ENCODE measurements around the gene TBCC. TPM values are rescaled to one million over a fixed set of nuclear protein-coding genes. Genes with fewer than 3 reads are reported as not detected.

TBCC gene
- total and polyA plus RNA-seq, 2 of the 8 experiments (the other 6 are each of a cell fraction or from before 2014, with no cell fraction given), result 22.7 to 25.5 TPM

GRCh38 chr6:42781546-42781795 is 35.6 kb upstream of the TBCC start:
- FAIRE-seq, result no peak
- peak overlapping the region; percentile 69 to 72 for H3K4me2 ChIP-seq (ENCODE audit: insufficient read depth in 1 of 2, low read depth in 2 of 2, low read length in 2 of 2)
- 2% methylated on average over 3 of the region's 4 CpGs; no CpG with 5 or more reads in 1 of the 2 experiments for WGBS, 2 experiments (ENCODE audit: extremely low coverage in 1 of 2, insufficient coverage in 1 of 2, insufficient read length in 1 of 2, insufficient replicate concordance in 2 of 2, low coverage in 1 of 2, low lambda C conversion rate in 2 of 2, missing lambda C conversion rate in 1 of 2)

More at GRCh38 chr6:42781546-42781795, 35.6 kb upstream of the TBCC start:
- ChIA-PET POLR2A (ENCODE audit: partially characterized antibody) (interaction anchor here (0.6 to 13.8 kb wide), 9 partner anchors 8 to 110 kb away, joined by 3 to 277 read pairs (median 15); partner anchors contain the start of genes RPL7L1 and TBCC), CTCF (ENCODE audit: partially characterized antibody) (interaction anchor here (0.6 to 1.7 kb wide), 3 partner anchors 11 to 466 kb away, joined by 3 to 6 read pairs (median 3); no protein-coding TSS in a partner anchor)
- no peak overlapping the region for H2BK15ac ChIP-seq (ENCODE audit: low read length)
- H3K9me3 ChIP-seq (ENCODE audit: insufficient read depth in 2 of 2, low read depth in 1 of 2, low read length in 1 of 2), result no peaks in the 10 kb centered on the region
- H4K20me1 ChIP-seq (replicated peaks in 1 of 2; ENCODE audit: control insufficient read depth in 1 of 2, insufficient read depth in 2 of 2, low read length in 2 of 2), result peaks cover 0 to 1% of the 10 kb centered on the region in 2 experiments
- no peaks in the 10 kb centered on the region for H3K79me1 ChIP-seq (ENCODE audit: low read depth, low read length)
- no peak overlapping the region for H4K8ac ChIP-seq (ENCODE audit: extremely low read depth, insufficient read depth, low read length)
- no peak overlapping the region for H3K4ac ChIP-seq (replicated peaks; ENCODE audit: insufficient read length, low read depth, low read length)
- H2BK120ac ChIP-seq (replicated peaks; ENCODE audit: low read depth, low read length), result no peak overlapping the region
- no peaks in the 10 kb centered on the region; the same call in 1 of the 2 replicates for H3K23me2 ChIP-seq (ENCODE audit: low read depth, low read length)
- no peak overlapping the region for H2AFZ ChIP-seq (ENCODE audit: low read length)
- peak overlapping the region in 2 of 4 experiments; percentile 50 to 70; a peak in 3 of 7 replicates for H3K9ac ChIP-seq (replicated peaks in 1 of 4; ENCODE audit: extremely low read depth in 1 of 4, low read depth in 3 of 4, low read length in 3 of 4)
- H4K5ac ChIP-seq (ENCODE audit: insufficient read length, low read depth, low read length), result peak overlapping the region; percentile 84
- H3K27me3 ChIP-seq (replicated peaks in 1 of 4; ENCODE audit: control insufficient read depth in 3 of 4, extremely low read depth in 1 of 4, insufficient read depth in 3 of 4, low read length in 3 of 4), result no peaks in the 10 kb centered on the region
- no peak overlapping the region for H4K91ac ChIP-seq (replicated peaks; ENCODE audit: insufficient read length, low read length)
- H3K14ac ChIP-seq (ENCODE audit: insufficient read length), result no peak overlapping the region
- no peaks in the 10 kb centered on the region for H3K36me3 ChIP-seq (ENCODE audit: control insufficient read depth in 2 of 4, insufficient read depth in 4 of 4, low read length in 3 of 4)
- no peak for TF ChIP-seq BRCA1 (IDR thresholded peaks at IDR 0.05; ENCODE audit: low read depth, low read length)
- no peak for TF ChIP-seq HDAC6 (IDR thresholded peaks at IDR 0.05; ENCODE audit: low read depth, low read length)
- TF ChIP-seq CHD1 (IDR thresholded peaks at IDR 0.05; ENCODE audit: low read depth, low read length), result peak; percentile 23; the same call in 1 of the 2 replicates
- peak overlapping the region; percentile 11 to 96 (median 56); a peak in 6 of 8 replicates for H3K4me3 ChIP-seq (ENCODE audit: extremely low read depth in 1 of 4, insufficient read depth in 2 of 4, low read depth in 3 of 4, low read length in 4 of 4)
- H2BK12ac ChIP-seq (ENCODE audit: low read depth, low read length), result no peak overlapping the region
- H3K23ac ChIP-seq (ENCODE audit: insufficient read length), result no peak overlapping the region
- H2BK5ac ChIP-seq (ENCODE audit: low read depth, low read length), result no peak overlapping the region
- H2BK20ac ChIP-seq (ENCODE audit: low read length), result no peak overlapping the region
- no peak for DNase-seq (ENCODE audit: low read depth in 1 of 2, low spot score in 2 of 2)
- no peak overlapping the region for H3K27ac ChIP-seq (ENCODE audit: low read depth, low read length)
- H3K18ac ChIP-seq (ENCODE audit: extremely low read depth, low read length), result no peak overlapping the region; the same call in 1 of the 2 replicates
- H2AK5ac ChIP-seq (ENCODE audit: low read depth, low read length), result no peak overlapping the region
- no peak overlapping the region for H3K56ac ChIP-seq (replicated peaks; ENCODE audit: insufficient read length, low read depth, low read length)
- H3K4me1 ChIP-seq (replicated peaks in 1 of 4; ENCODE audit: control insufficient read depth in 3 of 4, insufficient read depth in 4 of 4, low read length in 3 of 4), result peaks cover 0 to 6% (median 0%) of the 10 kb centered on the region in 4 experiments; a peak in 3 of 7 replicates
- H3K79me2 ChIP-seq (ENCODE audit: control insufficient read depth in 1 of 2, insufficient read depth in 2 of 2, low read length in 2 of 2), result peaks cover 9 to 38% of the 10 kb centered on the region in 2 experiments; a peak in 3 of 4 replicates
